Upper lobe of left lung (tissue), 4 donors: Measurements from ENCODE around the gene FAR1.

Experiments used
- CTCF ChIP-seq, 6 experiments: fragments of 450-650 bp in 4 of 6; fragments of 200-600 bp in 2 of 6; sonication (generic) in 2 of 6; IDR thresholded peaks; one replicate each; pipeline ENCODE4 v1.5.1; 2016 to 2019; ENCODE audit warnings: antibody characterized with exemption in 6 of 6
- POLR2AphosphoS5 ChIP-seq, 2 donors: sonication (generic); formaldehyde crosslinking; IDR thresholded peaks; one replicate each; pipeline ENCODE4 v1.5.1; 2017; ENCODE audit warnings: antibody characterized with exemption in 2 of 2

DNA sequence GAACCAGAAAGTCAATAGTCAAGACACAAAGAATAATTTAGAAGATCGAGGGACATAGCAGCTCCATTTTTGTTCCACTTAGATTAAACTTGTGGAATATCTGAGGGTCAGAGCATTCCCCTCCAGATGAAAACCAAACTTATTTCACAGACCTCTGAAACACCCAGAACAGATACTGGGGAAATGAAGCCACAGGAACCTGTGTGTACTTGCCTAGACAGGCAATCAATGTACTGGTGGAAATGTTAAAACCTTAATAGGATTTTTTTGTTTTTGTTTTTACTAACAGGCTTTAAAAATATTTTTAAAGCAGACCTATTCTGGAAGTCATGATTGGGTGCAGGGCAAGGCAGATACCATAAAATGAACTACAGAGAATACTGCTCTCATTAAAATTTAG is 4.1 kb upstream of the FAR1 start:
- no peak for TF ChIP-seq CTCF (IDR thresholded peaks at IDR 0.05)
- no peak for TF ChIP-seq POLR2AphosphoS5 (IDR thresholded peaks at IDR 0.05)
